Activated naive CD4-positive, alpha-beta T cell treated with anti-CD3 and anti-CD28 coated beads, Interleukin-2, amount 10 ng/mL, durations not matched to agents 7 days and 5 days (primary cell): ENCODE results near the gene RARG.
"Not testable (repeated sequence)": the region's sequence is repeated elsewhere in the genome, so short reads cannot be mapped to it uniquely, and the experiment has no call there.

ENCODE experiments used
- CTCF ChIA-PET: fragments of 350-600 bp; sonication (Branson Sonifier 250); formaldehyde crosslinking; loops from one replicate; lab custom pipeline; 2021; ENCODE audit warnings: antibody characterized with exemption; lab: Charles Lee
- DNase-seq: peaks from one replicate; pipeline ENCODE4 v3.0.0-alpha.2; 2020
- H3K27ac Mint-ChIP-seq: one replicate; pipeline ENCODE4 v1.8.0; 2021; ENCODE audit warnings: mild to moderate bottlenecking, moderate library complexity, mixed read lengths
- H3K27me3 Mint-ChIP-seq: one replicate; pipeline ENCODE4 v1.8.0; 2021; ENCODE audit warnings: mild to moderate bottlenecking, mixed read lengths
- H3K36me3 Mint-ChIP-seq: one replicate; pipeline ENCODE4 v1.8.0; 2021; ENCODE audit warnings: mixed read lengths
- H3K4me1 Mint-ChIP-seq: one replicate; pipeline ENCODE4 v1.8.0; 2021; ENCODE audit warnings: mixed read lengths
- H3K4me3 Mint-ChIP-seq: one replicate; pipeline ENCODE4 v1.8.0; 2021; ENCODE audit warnings: mild to moderate bottlenecking, moderate library complexity, mixed read lengths
- H3K9me3 Mint-ChIP-seq: one replicate; pipeline ENCODE4 v1.8.0; 2021; ENCODE audit warnings: mixed read lengths

RARG gene

GRCh38 chr12:53180931-53181645 lies 50.9 kb downstream of the RARG start:
- CTCF ChIA-PET, result interaction anchor here (0.6 to 4.1 kb wide), 7 partner anchors 9 to 1930 kb away, joined by 3 to 31 read pairs (median 5); partner anchors contain the start of gene ESPL1
- H3K27me3 Mint-ChIP-seq, result no peaks in the 10 kb centered on the region
- H3K27ac Mint-ChIP-seq, result peak overlapping the region; percentile 91
- peaks cover 38% of the 10 kb centered on the region for H3K36me3 Mint-ChIP-seq
- peak; percentile 85 for DNase-seq
- no peaks in the 10 kb centered on the region for H3K9me3 Mint-ChIP-seq
- H3K4me3 Mint-ChIP-seq, result peak overlapping the region; percentile 88
- H3K4me1 Mint-ChIP-seq, result peaks cover 59% of the 10 kb centered on the region

- Mint-ChIP-seq H3K27me3 (no peaks in the 10 kb centered on the region), H3K9me3 (no peaks in the 10 kb centered on the region), H3K4me3 (peak within 1 kb of the TSS; percentile 88), H3K27ac (peak within 1 kb of the TSS; percentile 99), H3K4me1 (peaks cover 59% of the 10 kb centered on the region), H3K36me3 (peaks cover 31% of the 10 kb centered on the region)
- DNase-seq, result peak; percentile 99
- CTCF ChIA-PET, result interaction anchor here (0.6 to 4.1 kb wide), 6 partner anchors 10 to 1929 kb away, joined by 3 to 31 read pairs (median 6); no protein-coding TSS in a partner anchor
Measured at GRCh38 chr12:53180220-53180930, 51.6 kb downstream of the RARG start, which contains the start of the genes CSAD and ZNF740. Gene CSAD (minus strand): TSS chr12:53180925. CDS start chr12:53173470, 7,455 bp downstream. Gene ZNF740 (plus strand): TSS chr12:53180722. CDS start chr12:53181984, 1,262 bp downstream.

- Mint-ChIP-seq H3K4me3 (peak overlapping the region; percentile 88), H3K36me3 (peaks cover 26% of the 10 kb centered on the region), H3K27ac (peak overlapping the region; percentile 99), H3K9me3 (no peaks in the 10 kb centered on the region), H3K4me1 (peaks cover 53% of the 10 kb centered on the region), H3K27me3 (no peaks in the 10 kb centered on the region)
- no peak for DNase-seq
- CTCF ChIA-PET, result interaction anchor here (1.2 to 4.1 kb wide), 5 partner anchors 7 to 33 kb away, joined by 5 to 31 read pairs (median 8); no protein-coding TSS in a partner anchor
Measured at GRCh38 chr12:53179687-53180219, 52.3 kb downstream of the RARG start.

- H3K9me3 Mint-ChIP-seq, DNase-seq, H3K27me3 Mint-ChIP-seq: not testable (repeated sequence)
- Mint-ChIP-seq H3K4me1 (peaks cover 43% of the 10 kb centered on the region), H3K36me3 (peaks cover 21% of the 10 kb centered on the region), H3K27ac (peak overlapping the region; percentile 99), H3K4me3 (peak overlapping the region; percentile 88)
- CTCF ChIA-PET, result interaction anchor here (0.6 to 1.9 kb wide), 4 partner anchors 8 to 23 kb away, joined by 5 to 8 read pairs (median 6); no protein-coding TSS in a partner anchor
Measured at GRCh38 chr12:53178803-53179202, 53.2 kb downstream of the RARG start.

GRCh38 chr12:53177447-53177846 lies 54.6 kb downstream of the RARG start:
- not testable (repeated sequence) for DNase-seq, H3K27ac Mint-ChIP-seq, H3K9me3 Mint-ChIP-seq, H3K4me3 Mint-ChIP-seq, H3K27me3 Mint-ChIP-seq
- CTCF ChIA-PET, result interaction anchor here (0.7 kb wide), 1 partner anchor 18 kb away, joined by 3 read pairs; no protein-coding TSS in a partner anchor
- Mint-ChIP-seq H3K36me3 (peaks cover 13% of the 10 kb centered on the region), H3K4me1 (peaks cover 30% of the 10 kb centered on the region)

- H3K9me3 Mint-ChIP-seq, result no peaks in the 10 kb centered on the region
- peaks cover 6% of the 10 kb centered on the region for H3K36me3 Mint-ChIP-seq
- DNase-seq, result no peak
- H3K4me3 Mint-ChIP-seq, result no peak overlapping the region
- no peak overlapping the region for H3K27ac Mint-ChIP-seq
- no peaks in the 10 kb centered on the region for H3K27me3 Mint-ChIP-seq
- peaks cover 23% of the 10 kb centered on the region for H3K4me1 Mint-ChIP-seq
- CTCF ChIA-PET, result interaction anchor here (0.7 kb wide), 3 partner anchors 15 to 34 kb away, joined by 3 to 4 read pairs (median 3); no protein-coding TSS in a partner anchor
Measured at GRCh38 chr12:53176750-53177149, 55.3 kb downstream of the RARG start.

GRCh38 chr12:53174881-53175491 lies 57.0 kb downstream of the RARG start:
- DNase-seq, result no peak
- H3K9me3 Mint-ChIP-seq, result no peaks in the 10 kb centered on the region
- CTCF ChIA-PET, result interaction anchor here (0.8 to 1.8 kb wide), 4 partner anchors 10 to 170 kb away, joined by 3 to 6 read pairs (median 4); no protein-coding TSS in a partner anchor

GRCh38 chr12:53173085-53173715 lies 58.8 kb downstream of the RARG start:
- Mint-ChIP-seq H3K27ac (no peak overlapping the region), H3K36me3 (no peaks in the 10 kb centered on the region), H3K27me3 (no peaks in the 10 kb centered on the region), H3K4me1 (peaks cover 2% of the 10 kb centered on the region), H3K9me3 (no peaks in the 10 kb centered on the region), H3K4me3 (no peak overlapping the region)
- CTCF ChIA-PET, result interaction anchor here (0.9 to 1.5 kb wide), 2 partner anchors 13 to 24 kb away, joined by 4 to 9 read pairs; no protein-coding TSS in a partner anchor
- DNase-seq, result no peak

More at GRCh38 chr12:53174881-53175491, 57.0 kb downstream of the RARG start:
- Mint-ChIP-seq H3K4me1 (peaks cover 15% of the 10 kb centered on the region), H3K27ac (no peak overlapping the region), H3K36me3 (no peaks in the 10 kb centered on the region), H3K27me3 (no peaks in the 10 kb centered on the region), H3K4me3 (no peak overlapping the region)

GRCh38 chr12:53172352-53172751 lies 59.7 kb downstream of the RARG start:
- CTCF ChIA-PET, result interaction anchor here (0.8 to 1.5 kb wide), 2 partner anchors 12 to 42 kb away, joined by 3 to 9 read pairs; no protein-coding TSS in a partner anchor
- no peak overlapping the region for H3K27ac Mint-ChIP-seq
- peaks cover 2% of the 10 kb centered on the region for H3K4me1 Mint-ChIP-seq
- no peak for DNase-seq
- no peaks in the 10 kb centered on the region for H3K36me3 Mint-ChIP-seq
- H3K9me3 Mint-ChIP-seq, result no peaks in the 10 kb centered on the region
- no peaks in the 10 kb centered on the region for H3K27me3 Mint-ChIP-seq
- H3K4me3 Mint-ChIP-seq, result no peak overlapping the region

- no peak overlapping the region for H3K4me3 Mint-ChIP-seq
- H3K9me3 Mint-ChIP-seq, result no peaks in the 10 kb centered on the region
- no peaks in the 10 kb centered on the region for H3K27me3 Mint-ChIP-seq
- H3K36me3 Mint-ChIP-seq, result no peaks in the 10 kb centered on the region
- peaks cover 2% of the 10 kb centered on the region for H3K4me1 Mint-ChIP-seq
- no peak for DNase-seq
- H3K27ac Mint-ChIP-seq, result no peak overlapping the region
- CTCF ChIA-PET, result interaction anchor here (0.8 to 1.5 kb wide), 3 partner anchors 11 to 42 kb away, joined by 3 to 9 read pairs (median 3); no protein-coding TSS in a partner anchor
Measured at GRCh38 chr12:53171725-53172329, 60.2 kb downstream of the RARG start.

- DNase-seq, result no peak
- no peaks in the 10 kb centered on the region for H3K27me3 Mint-ChIP-seq
- H3K4me1 Mint-ChIP-seq, result peaks cover 2% of the 10 kb centered on the region
- CTCF ChIA-PET, result interaction anchor here (1.2 kb wide), 1 partner anchor 11 kb away, joined by 3 read pairs; no protein-coding TSS in a partner anchor
- no peaks in the 10 kb centered on the region for H3K36me3 Mint-ChIP-seq
- no peaks in the 10 kb centered on the region for H3K9me3 Mint-ChIP-seq
- H3K27ac Mint-ChIP-seq, result no peak overlapping the region
- H3K4me3 Mint-ChIP-seq, result no peak overlapping the region
Measured at GRCh38 chr12:53170876-53171724, 60.9 kb downstream of the RARG start.

GRCh38 chr12:53170215-53170614 lies 61.8 kb downstream of the RARG start:
- no peak overlapping the region for H3K27ac Mint-ChIP-seq
- CTCF ChIA-PET, result no interaction called here

More at GRCh38 chr12:53170215-53170614, 61.8 kb downstream of the RARG start:
- DNase-seq, result no peak
- Mint-ChIP-seq H3K4me1 (no peaks in the 10 kb centered on the region), H3K27me3 (no peaks in the 10 kb centered on the region), H3K36me3 (no peaks in the 10 kb centered on the region), H3K9me3 (no peaks in the 10 kb centered on the region), H3K4me3 (no peak overlapping the region)
